Measurements from ENCODE around the gene GMDS. TPM values are rescaled to one million over a fixed set of nuclear protein-coding genes. Genes with fewer than 3 reads are reported as not detected.

GMDS gene
- total and polyA plus RNA-seq, 9 donors, result 6.6 to 20.6 (median 11.0) TPM

DNA sequence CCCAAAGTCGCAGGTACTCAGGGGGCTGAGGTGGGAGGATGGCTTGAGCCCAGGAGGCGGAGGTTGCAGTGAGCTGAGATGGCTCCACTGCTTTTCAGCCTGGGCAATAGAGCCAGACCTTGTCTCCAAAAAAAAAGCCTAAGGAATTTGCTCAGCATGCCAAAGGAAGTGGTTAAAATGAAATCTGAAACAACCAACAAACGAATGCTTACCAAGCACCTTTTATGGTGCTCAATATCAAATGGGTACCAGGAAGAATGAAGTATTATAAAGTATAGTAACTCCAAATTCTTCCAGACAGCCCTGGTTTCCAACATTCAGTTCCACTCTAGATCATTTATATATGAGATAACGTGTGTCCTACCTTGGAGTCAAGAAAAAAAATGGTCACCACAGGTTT lies 14.0 kb downstream of the GMDS start:
- intact Hi-C loops (cut with DNase I), result no loop called here
- no peaks in the 10 kb centered on the region for H3K4me1 ChIP-seq (ENCODE audit: insufficient read depth)
- H3K36me3 ChIP-seq, result no peaks in the 10 kb centered on the region
- no peak overlapping the region for H3K4me3 ChIP-seq
- 67 to 78% (median 73%) methylated on average over 4 of the region's 4 CpGs for WGBS, 3 donors
- TF ChIP-seq, protein P1, sequence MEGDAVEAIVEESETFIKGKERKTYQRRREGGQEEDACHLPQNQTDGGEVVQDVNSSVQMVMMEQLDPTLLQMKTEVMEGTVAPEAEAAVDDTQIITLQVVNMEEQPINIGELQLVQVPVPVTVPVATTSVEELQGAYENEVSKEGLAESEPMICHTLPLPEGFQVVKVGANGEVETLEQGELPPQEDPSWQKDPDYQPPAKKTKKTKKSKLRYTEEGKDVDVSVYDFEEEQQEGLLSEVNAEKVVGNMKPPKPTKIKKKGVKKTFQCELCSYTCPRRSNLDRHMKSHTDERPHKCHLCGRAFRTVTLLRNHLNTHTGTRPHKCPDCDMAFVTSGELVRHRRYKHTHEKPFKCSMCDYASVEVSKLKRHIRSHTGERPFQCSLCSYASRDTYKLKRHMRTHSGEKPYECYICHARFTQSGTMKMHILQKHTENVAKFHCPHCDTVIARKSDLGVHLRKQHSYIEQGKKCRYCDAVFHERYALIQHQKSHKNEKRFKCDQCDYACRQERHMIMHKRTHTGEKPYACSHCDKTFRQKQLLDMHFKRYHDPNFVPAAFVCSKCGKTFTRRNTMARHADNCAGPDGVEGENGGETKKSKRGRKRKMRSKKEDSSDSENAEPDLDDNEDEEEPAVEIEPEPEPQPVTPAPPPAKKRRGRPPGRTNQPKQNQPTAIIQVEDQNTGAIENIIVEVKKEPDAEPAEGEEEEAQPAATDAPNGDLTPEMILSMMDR (IDR thresholded peaks at IDR 0.05), result no peak
- TF ChIP-seq EP300 (IDR thresholded peaks at IDR 0.05), result no peak
- TF ChIP-seq POLR2A (IDR thresholded peaks at IDR 0.05), result no peak
- DNase-seq, result no peak
- no peaks in the 10 kb centered on the region for H3K9me3 ChIP-seq
- H3K27me3 ChIP-seq, result no peaks in the 10 kb centered on the region
- H3K27ac ChIP-seq, result no peak overlapping the region

DNA sequence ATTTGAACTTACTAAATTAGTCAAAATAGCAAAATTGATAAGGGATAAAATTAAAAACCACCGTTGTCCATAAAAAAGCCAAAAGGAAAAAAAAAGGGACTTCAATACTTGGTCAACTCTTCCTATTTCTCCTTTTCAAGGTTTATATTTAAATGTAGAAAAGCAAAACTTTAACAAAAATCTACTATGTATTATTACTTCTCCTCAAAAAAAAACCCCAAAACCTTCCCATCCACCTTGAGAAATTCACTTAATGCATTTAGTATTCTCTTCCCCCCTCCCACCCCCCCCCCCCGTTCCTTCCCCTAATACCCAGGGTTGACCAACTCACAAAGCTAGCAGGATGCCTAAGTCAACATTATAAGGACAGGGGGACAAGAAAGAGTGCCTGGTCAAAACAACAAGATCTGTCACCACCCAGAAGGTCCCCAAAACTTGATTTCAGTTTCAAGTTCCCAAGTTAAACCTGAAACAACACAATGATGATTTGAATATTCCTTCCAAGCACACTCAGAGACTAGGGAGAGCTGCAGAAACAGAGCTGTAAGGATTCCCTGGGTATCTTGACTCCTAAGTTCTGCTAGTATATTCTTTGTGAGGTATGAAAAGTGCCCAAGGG lies 14.6 kb downstream of the GMDS start:
- H3K27ac ChIP-seq, result no peak overlapping the region

DNA sequence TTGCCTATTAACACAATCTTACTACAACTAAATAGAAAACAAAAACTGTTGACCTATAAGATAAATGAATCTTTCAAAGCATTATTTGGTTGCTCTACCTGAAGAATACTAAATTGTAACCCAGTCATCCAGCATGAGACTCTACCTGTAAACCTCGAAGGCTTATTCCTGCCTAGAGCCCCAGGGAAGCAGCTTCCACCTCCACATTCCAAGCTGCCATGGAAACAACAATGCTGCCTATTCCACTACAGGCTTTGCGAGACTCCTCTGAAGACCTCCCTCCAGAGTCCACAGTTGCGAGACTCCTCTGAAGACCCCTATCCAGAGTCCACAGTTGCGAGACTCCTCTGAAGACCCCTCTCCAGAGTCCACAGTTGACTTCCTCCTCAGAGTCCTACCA lies 15.7 kb downstream of the GMDS start:
- no peaks in the 10 kb centered on the region for H3K9me3 ChIP-seq
- no peak overlapping the region for H3K27ac ChIP-seq
- H3K27me3 ChIP-seq, result no peaks in the 10 kb centered on the region
- WGBS, 3 donors, result 93 to 94% (median 93%) methylated on average over 4 of the region's 4 CpGs
- no peaks in the 10 kb centered on the region for H3K36me3 ChIP-seq
- no peak for DNase-seq
- H3K4me1 ChIP-seq (ENCODE audit: insufficient read depth), result no peaks in the 10 kb centered on the region
- TF ChIP-seq, protein P1 (IDR thresholded peaks at IDR 0.05), result no peak
- TF ChIP-seq EP300 (IDR thresholded peaks at IDR 0.05) (no peak), POLR2A (IDR thresholded peaks at IDR 0.05) (no peak)
- H3K4me3 ChIP-seq, result no peak overlapping the region
- intact Hi-C loops (cut with DNase I), result no loop called here

More for the DNA sequence above, 14.6 kb downstream of the GMDS start:
- DNase-seq, result no peak
- TF ChIP-seq POLR2A (IDR thresholded peaks at IDR 0.05), result no peak
- no peak for TF ChIP-seq EP300 (IDR thresholded peaks at IDR 0.05)
- Histone ChIP-seq H3K36me3 (no peaks in the 10 kb centered on the region), H3K4me3 (no peak overlapping the region), H3K9me3 (no peaks in the 10 kb centered on the region), H3K27me3 (no peaks in the 10 kb centered on the region), H3K4me1 (ENCODE audit: insufficient read depth) (no peaks in the 10 kb centered on the region)
- WGBS, 3 donors, result 70 to 86% (median 83%) methylated on average over 2 of the region's 2 CpGs
- intact Hi-C loops (cut with DNase I), result no loop called here

DNA sequence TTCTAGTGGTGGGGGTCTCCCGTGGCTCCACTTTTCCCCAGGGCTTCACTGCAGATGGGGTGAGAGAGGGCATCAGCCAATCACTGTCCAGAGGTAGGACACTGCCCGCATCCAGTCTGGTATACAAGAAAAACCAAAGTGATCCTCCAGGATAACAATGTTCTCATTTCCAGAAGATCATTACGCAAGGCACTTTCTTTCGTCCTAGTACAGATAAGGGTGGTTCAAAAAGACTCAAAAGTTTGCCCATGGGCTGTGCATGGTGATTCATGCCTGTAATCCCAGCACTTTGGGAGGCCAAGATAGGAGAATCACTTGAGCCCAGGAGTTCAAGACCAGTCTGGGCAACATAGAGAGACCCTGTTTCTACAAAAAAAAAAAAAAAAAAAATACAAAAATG lies 16.4 kb downstream of the GMDS start:
- no peaks in the 10 kb centered on the region for H3K9me3 ChIP-seq
- H3K4me1 ChIP-seq (ENCODE audit: insufficient read depth), result no peaks in the 10 kb centered on the region
- intact Hi-C loops (cut with DNase I), result no loop called here
- no peaks in the 10 kb centered on the region for H3K27me3 ChIP-seq
- H3K36me3 ChIP-seq, result no peaks in the 10 kb centered on the region
- TF ChIP-seq POLR2A (IDR thresholded peaks at IDR 0.05) (no peak), EP300 (IDR thresholded peaks at IDR 0.05) (no peak)
- TF ChIP-seq, protein P1 (IDR thresholded peaks at IDR 0.05), result no peak
- WGBS, 3 donors, result 91 to 95% (median 93%) methylated on average over 4 of the region's 4 CpGs
- no peak overlapping the region for H3K27ac ChIP-seq
- H3K4me3 ChIP-seq, result no peak overlapping the region
- no peak for DNase-seq

DNA sequence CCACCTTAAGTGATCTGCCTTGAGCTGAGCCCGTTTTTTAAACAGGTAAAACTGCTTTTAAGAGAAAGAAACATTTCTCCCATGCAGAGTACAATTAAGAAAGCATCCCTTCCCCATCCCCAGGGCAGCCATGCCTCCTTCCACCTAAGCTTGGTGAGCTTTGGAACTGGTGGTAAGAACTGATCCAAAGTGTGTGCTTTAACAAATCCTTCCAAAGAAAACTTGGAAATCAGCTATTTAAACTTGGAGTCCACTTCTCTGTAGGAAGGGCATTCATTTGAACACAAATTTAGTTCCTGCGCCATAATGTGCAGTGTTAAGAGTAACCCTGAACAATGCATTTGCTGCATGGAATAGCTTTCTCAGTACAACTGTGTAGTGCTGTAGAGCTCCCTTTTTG lies 17.0 kb downstream of the GMDS start:
- H3K36me3 ChIP-seq, result no peaks in the 10 kb centered on the region
- H3K27me3 ChIP-seq, result no peaks in the 10 kb centered on the region
- 90 to 91% (median 90%) methylated on average over 2 of the region's 2 CpGs for WGBS, 3 donors
- TF ChIP-seq POLR2A (IDR thresholded peaks at IDR 0.05) (no peak), EP300 (IDR thresholded peaks at IDR 0.05) (no peak)
- TF ChIP-seq, protein P1 (IDR thresholded peaks at IDR 0.05), result no peak
- no peak overlapping the region for H3K4me3 ChIP-seq
- H3K4me1 ChIP-seq (ENCODE audit: insufficient read depth), result no peaks in the 10 kb centered on the region
- no peak overlapping the region for H3K27ac ChIP-seq
- intact Hi-C loops (cut with DNase I), result no loop called here
- H3K9me3 ChIP-seq, result no peaks in the 10 kb centered on the region
- no peak for DNase-seq

Measured in ovary (tissue), 9 donors.